Lower leg skin (tissue), 4 donors: ENCODE data around the gene MEF2C. TPM values are rescaled to one million over a fixed set of nuclear protein-coding genes. Genes with fewer than 3 reads are reported as not detected.

Experiments used
- DNase-seq, 2 donors: peaks; one replicate each; pipeline ENCODE4 v3.0.0-alpha.2; 2019; ENCODE audit warnings: low spot score in 2 of 2
- H3K4me3 ChIP-seq: fragments of 200-600 bp; sonication (generic); 2 replicates; pipeline ENCODE4 v1.5.1; 2017; ENCODE audit warnings: mild to moderate bottlenecking, low read depth; ENCODE audit not compliant: poor library complexity, severe bottlenecking
- POLR2A ChIP-seq, 2 donors: fragments of 450-650 bp; IDR thresholded peaks; one replicate each; pipeline ENCODE4 v1.6.1; 2016 to 2017; ENCODE audit warnings: antibody characterized with exemption in 2 of 2, mild to moderate bottlenecking in 1 of 2, moderate library complexity in 1 of 2
- WGBS, 2 donors: methylation state at CpG; one replicate each; pipeline ENCODE4 v1.1.5; 2018; 5-methylcytosine and 5-hydroxymethylcytosine counted together
- intact Hi-C: fragments of 100-400 bp; cut with DNase I; formaldehyde crosslinking; loops from one replicate; pipeline ENCODE4 v1.15.0; 2023; ENCODE audit warnings: low total_unique reads
- total RNA-seq, 4 donors: library from RNA; depleted of rRNA; stranded (reverse); fragments of >200 nt; gene quantifications; one replicate each; pipeline ENCODE4 v1.1.0, GENCODE V29; 2016
- TF ChIP-seq, protein P1 (sequence below), 3 donors: fragments of 450-650 bp; IDR thresholded peaks; one replicate each; pipeline ENCODE4 v1.5.1; 2016; ENCODE audit warnings: antibody characterized with exemption in 3 of 3, mild to moderate bottlenecking in 3 of 3, moderate library complexity in 2 of 3

The MEF2C gene
- total RNA-seq, 4 donors from 2014 or later: 2.4 to 15.5 (median 8.1) TPM

DNA sequence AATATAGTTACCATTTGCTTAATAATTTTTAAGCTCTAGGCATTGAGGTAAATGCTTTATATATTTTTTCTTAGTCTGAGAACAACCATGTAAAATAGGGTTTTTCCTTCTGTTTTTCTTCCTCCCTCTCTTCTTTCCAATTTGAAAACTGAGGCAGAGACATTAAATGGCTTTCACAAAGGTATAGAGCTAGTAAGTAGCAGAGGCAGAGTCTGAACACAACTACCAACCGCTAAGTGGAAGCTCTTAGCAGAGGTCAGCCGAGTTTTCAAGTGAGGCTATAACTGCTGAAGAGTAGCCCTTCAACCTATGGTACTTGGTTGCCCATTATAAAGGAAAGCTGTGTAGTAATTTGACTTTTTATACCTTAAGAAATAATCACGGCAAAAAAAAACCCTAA lies 187.1 kb downstream of the MEF2C start:
- intact Hi-C loops: no loop called here
- 18 to 29% methylated on average over 3 of the region's 3 CpGs for WGBS, 2 donors

GRCh38 chr5:88695232-88695631 lies 187.8 kb downstream of the MEF2C start:
- WGBS, 2 donors: 6 to 9% methylated on average over 19 of the region's 19 CpGs
- no peak overlapping the region for H3K4me3 ChIP-seq
- DNase-seq: no peak
- TF ChIP-seq POLR2A (IDR thresholded peaks at IDR 0.05): no peak
- TF ChIP-seq, protein P1, sequence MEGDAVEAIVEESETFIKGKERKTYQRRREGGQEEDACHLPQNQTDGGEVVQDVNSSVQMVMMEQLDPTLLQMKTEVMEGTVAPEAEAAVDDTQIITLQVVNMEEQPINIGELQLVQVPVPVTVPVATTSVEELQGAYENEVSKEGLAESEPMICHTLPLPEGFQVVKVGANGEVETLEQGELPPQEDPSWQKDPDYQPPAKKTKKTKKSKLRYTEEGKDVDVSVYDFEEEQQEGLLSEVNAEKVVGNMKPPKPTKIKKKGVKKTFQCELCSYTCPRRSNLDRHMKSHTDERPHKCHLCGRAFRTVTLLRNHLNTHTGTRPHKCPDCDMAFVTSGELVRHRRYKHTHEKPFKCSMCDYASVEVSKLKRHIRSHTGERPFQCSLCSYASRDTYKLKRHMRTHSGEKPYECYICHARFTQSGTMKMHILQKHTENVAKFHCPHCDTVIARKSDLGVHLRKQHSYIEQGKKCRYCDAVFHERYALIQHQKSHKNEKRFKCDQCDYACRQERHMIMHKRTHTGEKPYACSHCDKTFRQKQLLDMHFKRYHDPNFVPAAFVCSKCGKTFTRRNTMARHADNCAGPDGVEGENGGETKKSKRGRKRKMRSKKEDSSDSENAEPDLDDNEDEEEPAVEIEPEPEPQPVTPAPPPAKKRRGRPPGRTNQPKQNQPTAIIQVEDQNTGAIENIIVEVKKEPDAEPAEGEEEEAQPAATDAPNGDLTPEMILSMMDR (IDR thresholded peaks at IDR 0.05): no peak
- intact Hi-C loops: no loop called here

More for the DNA sequence above, 187.1 kb downstream of the MEF2C start:
- TF ChIP-seq, protein P1 (IDR thresholded peaks at IDR 0.05): no peak
- TF ChIP-seq POLR2A (IDR thresholded peaks at IDR 0.05): no peak
- no peak for DNase-seq
- H3K4me3 ChIP-seq: no peak overlapping the region

DNA sequence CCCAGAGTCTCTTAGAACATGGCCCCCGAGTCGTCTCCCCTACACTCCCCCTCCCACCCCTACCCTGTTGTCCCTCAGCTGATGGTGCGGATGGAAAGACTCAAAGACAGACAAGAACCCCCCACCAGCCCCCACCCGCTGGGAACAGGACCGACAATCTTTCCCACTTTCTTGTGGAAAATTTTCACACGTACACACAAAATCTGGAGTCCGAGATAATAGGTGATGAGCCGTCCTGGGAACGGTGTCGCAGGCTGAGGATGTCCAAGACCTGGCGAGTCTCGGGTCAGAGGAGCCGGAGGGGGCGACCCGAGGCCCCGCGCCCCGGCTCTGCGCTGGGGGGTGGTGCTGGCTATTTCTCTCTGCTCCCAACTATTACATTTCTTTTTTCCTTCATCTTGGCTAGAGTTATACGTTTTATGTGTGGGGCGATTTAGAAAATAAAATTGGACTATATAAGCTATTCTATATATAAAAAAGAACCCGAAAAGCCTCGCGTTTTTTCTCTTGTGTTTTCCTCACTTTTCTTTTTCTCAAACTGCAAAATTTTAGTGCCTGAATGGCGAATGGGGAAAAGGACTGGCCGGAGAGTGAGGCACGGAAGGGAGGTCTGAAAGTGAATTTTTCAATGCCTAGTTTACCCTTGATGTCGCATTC lies 188.8 kb downstream of the MEF2C start:
- 18 to 20% methylated on average over 28 of the region's 28 CpGs for WGBS, 2 donors
- intact Hi-C loops: no loop called here
- TF ChIP-seq POLR2A (IDR thresholded peaks at IDR 0.05): no peak
- TF ChIP-seq, protein P1 (IDR thresholded peaks at IDR 0.05): no peak
- DNase-seq: no peak
- no peak overlapping the region for H3K4me3 ChIP-seq

- no peak overlapping the region for H3K4me3 ChIP-seq
- TF ChIP-seq, protein P1 (IDR thresholded peaks at IDR 0.05): no peak
- no peak for TF ChIP-seq POLR2A (IDR thresholded peaks at IDR 0.05)
- intact Hi-C loops: no loop called here
- 17 to 27% methylated on average over 25 of the region's 25 CpGs for WGBS, 2 donors
- no peak for DNase-seq
Measured at GRCh38 chr5:88693071-88693932, 189.7 kb downstream of the MEF2C start.

- no peak overlapping the region for H3K4me3 ChIP-seq
- TF ChIP-seq, protein P1 (IDR thresholded peaks at IDR 0.05): no peak
- no peak for TF ChIP-seq POLR2A (IDR thresholded peaks at IDR 0.05)
- no peak for DNase-seq
- WGBS, 2 donors: 6 to 14% methylated on average over 50 to 52 of the region's 52 CpGs
- intact Hi-C loops: no loop called here
Measured at GRCh38 chr5:88691945-88692868, 190.8 kb downstream of the MEF2C start.
